Activated CD4-positive, alpha-beta T cell treated with anti-CD3 and anti-CD28 coated beads, Interleukin-2, amount 10 ng/mL, durations not matched to agents 7 days and 5 days (primary cell): ENCODE data around the gene DBN1. TPM values are rescaled to one million over a fixed set of nuclear protein-coding genes. Genes with fewer than 3 reads are reported as not detected.
A peak's percentile ranks its signal among the peaks of the same experiment; 100 is the strongest.

ENCODE experiments used
- CTCF ChIA-PET: fragments of 350-600 bp; sonication (Branson Sonifier 250); formaldehyde crosslinking; loops from one replicate; lab custom pipeline; 2021; ENCODE audit warnings: antibody characterized with exemption; lab: Charles Lee
- POLR2A ChIA-PET: fragments of 350-600 bp; sonication (Branson Sonifier 250); formaldehyde crosslinking; loops from one replicate; lab custom pipeline; 2021; ENCODE audit warnings: antibody characterized with exemption; lab: Charles Lee
- DNase-seq: peaks from one replicate; pipeline ENCODE4 v3.0.0-alpha.2; 2020
- H3K27ac Mint-ChIP-seq: one replicate; pipeline ENCODE4 v1.8.0; 2021; ENCODE audit warnings: mild to moderate bottlenecking, moderate library complexity, mixed read lengths
- H3K27me3 Mint-ChIP-seq: one replicate; pipeline ENCODE4 v1.8.0; 2021; ENCODE audit warnings: mixed read lengths
- H3K36me3 Mint-ChIP-seq: one replicate; pipeline ENCODE4 v1.8.0; 2021; ENCODE audit warnings: low read depth, mixed read lengths
- H3K4me1 Mint-ChIP-seq: one replicate; pipeline ENCODE4 v1.8.0; 2021; ENCODE audit warnings: mixed read lengths
- H3K4me3 Mint-ChIP-seq: one replicate; pipeline ENCODE4 v1.8.0; 2021; ENCODE audit warnings: mild to moderate bottlenecking, moderate library complexity, mixed read lengths
- H3K9me3 Mint-ChIP-seq: one replicate; pipeline ENCODE4 v1.8.0; 2021; ENCODE audit warnings: mixed read lengths
- total RNA-seq, 2 experiments: library from RNA; stranded (reverse); gene quantifications; one replicate each; pipeline ENCODE4 v1.2.3, GENCODE V29; 2021

The DBN1 gene
- total RNA-seq, 2 experiments from 2014 or later = 4.2 to 4.8 TPM

DNA sequence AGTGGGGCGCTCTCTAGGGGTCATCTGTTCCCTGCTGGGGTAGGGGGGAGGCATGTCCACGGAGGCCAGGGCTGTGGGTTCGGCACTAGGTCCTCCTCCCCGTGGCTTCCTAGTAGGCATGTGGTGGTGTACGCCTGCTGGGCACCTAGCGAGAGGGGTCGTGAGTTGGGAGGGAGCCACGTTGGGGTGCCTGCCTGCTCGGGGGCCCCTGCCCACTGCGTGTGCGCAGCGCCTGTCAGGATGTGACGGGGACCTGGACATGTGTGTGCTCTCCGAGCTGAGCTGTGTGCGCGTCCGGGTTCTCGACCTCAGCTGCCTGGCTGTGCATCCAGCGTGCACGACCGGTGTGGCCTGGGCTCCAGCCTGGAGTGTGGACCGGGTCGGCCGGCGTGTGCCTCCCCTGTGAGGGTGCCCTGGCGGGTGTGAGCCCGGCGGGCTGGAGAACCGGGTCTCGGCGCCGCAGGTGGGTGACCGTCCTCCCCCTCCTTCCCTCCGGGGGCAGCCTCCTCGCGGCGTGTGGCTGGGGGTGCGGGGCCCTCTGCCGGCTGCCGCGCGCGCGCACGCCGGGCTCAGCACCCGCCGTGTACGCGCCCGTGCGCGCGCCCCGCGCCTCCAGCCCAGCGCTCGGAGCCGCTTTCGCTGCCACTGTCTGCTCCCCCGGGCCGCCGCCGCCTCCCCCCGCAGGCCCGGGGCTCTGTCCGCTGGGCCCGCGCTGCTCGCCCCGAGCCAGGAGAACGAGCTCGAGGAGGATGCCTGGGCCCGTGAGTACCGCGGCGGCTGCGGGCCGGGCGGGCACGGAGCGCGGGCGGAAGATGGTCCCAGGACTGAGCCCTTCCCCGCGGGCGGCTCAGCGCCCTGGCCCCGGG is 27.0 kb downstream of the DBN1 start, which contains the start of gene PRR7:
Gene PRR7 (plus strand): TSS at position 615 of the 866 bp plus-strand sequence. CDS start 8,254 bp downstream, outside the sequence.
- CTCF ChIA-PET = interaction anchor here (1.1 to 46.8 kb wide), 9 partner anchors 4 to 137 kb away, joined by 4 to 1643 read pairs (median 8); partner anchors contain the start of genes F12, GRK6, PFN3 and PRR7
- Mint-ChIP-seq H3K27me3 (peaks cover 8% of the 10 kb centered on the region), H3K36me3 (peaks cover 7% of the 10 kb centered on the region), H3K4me1 (peaks cover 54% of the 10 kb centered on the region), H3K9me3 (no peaks in the 10 kb centered on the region), H3K4me3 (peak within 1 kb of the TSS; percentile 63), H3K27ac (peak within 1 kb of the TSS; percentile 84)
- DNase-seq = peak; percentile 68
- POLR2A ChIA-PET = interaction anchor here (0.6 to 1.6 kb wide), 5 partner anchors 13 to 56 kb away, joined by 3 to 8 read pairs (median 4); no protein-coding TSS in a partner anchor

DNA sequence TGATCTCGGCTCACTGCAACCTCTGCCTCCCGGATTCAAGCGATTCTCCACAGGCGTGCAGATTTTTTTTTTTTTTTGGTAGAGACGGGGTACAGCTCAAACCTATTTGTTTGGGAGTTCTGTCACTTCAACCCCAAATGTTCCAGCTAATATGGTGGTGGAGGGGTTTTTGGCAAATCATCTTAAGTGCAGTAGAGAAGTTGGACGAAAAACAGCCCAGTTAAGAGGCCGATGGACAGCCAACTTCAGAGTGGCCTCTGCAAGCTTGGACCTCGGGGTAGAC is 27.6 kb downstream of the DBN1 start:
- Mint-ChIP-seq H3K4me3 (peak overlapping the region; percentile 63), H3K27me3 (peaks cover 8% of the 10 kb centered on the region), H3K4me1 (peaks cover 56% of the 10 kb centered on the region), H3K36me3 (peaks cover 7% of the 10 kb centered on the region), H3K27ac (peak overlapping the region; percentile 84), H3K9me3 (no peaks in the 10 kb centered on the region)
- no peak for DNase-seq
- CTCF ChIA-PET = interaction anchor here (1.1 to 46.8 kb wide), 9 partner anchors 5 to 136 kb away, joined by 4 to 1643 read pairs (median 8); partner anchors contain the start of genes F12, GRK6, PFN3 and PRR7
- POLR2A ChIA-PET = interaction anchor here (0.6 to 1.6 kb wide), 5 partner anchors 13 to 244 kb away, joined by 3 to 4 read pairs (median 3); no protein-coding TSS in a partner anchor

GRCh38 chr5:177445052-177445916 is 28.1 kb downstream of the DBN1 start:
- Mint-ChIP-seq H3K36me3 (peaks cover 10% of the 10 kb centered on the region), H3K4me1 (peaks cover 58% of the 10 kb centered on the region), H3K27ac (peak overlapping the region; percentile 84), H3K4me3 (peak overlapping the region; percentile 63), H3K27me3 (peaks cover 8% of the 10 kb centered on the region), H3K9me3 (no peaks in the 10 kb centered on the region)
- ChIA-PET CTCF (interaction anchor here (0.6 to 46.8 kb wide), 11 partner anchors 4 to 144 kb away, joined by 3 to 1643 read pairs (median 5); partner anchors contain the start of genes F12, GRK6, PFN3 and PRR7), POLR2A (interaction anchor here (0.6 to 1.6 kb wide), 7 partner anchors 9 to 244 kb away, joined by 3 to 4 read pairs (median 3); no protein-coding TSS in a partner anchor)
- peak; percentile 53 for DNase-seq

GRCh38 chr5:177444106-177445051 is 29.1 kb downstream of the DBN1 start:
- peaks cover 19% of the 10 kb centered on the region for H3K36me3 Mint-ChIP-seq
- POLR2A ChIA-PET = interaction anchor here (1.2 to 1.6 kb wide), 3 partner anchors 10 to 40 kb away, joined by 3 to 4 read pairs (median 4); no protein-coding TSS in a partner anchor
- H3K4me3 Mint-ChIP-seq = peak overlapping the region; percentile 63
- CTCF ChIA-PET = interaction anchor here (1.0 to 46.8 kb wide), 9 partner anchors 3 to 135 kb away, joined by 3 to 1643 read pairs (median 8); partner anchors contain the start of genes F12, GRK6, PFN3 and PRR7
- no peaks in the 10 kb centered on the region for H3K9me3 Mint-ChIP-seq
- peaks cover 8% of the 10 kb centered on the region for H3K27me3 Mint-ChIP-seq
- peaks cover 66% of the 10 kb centered on the region for H3K4me1 Mint-ChIP-seq
- DNase-seq = no peak
- H3K27ac Mint-ChIP-seq = peak overlapping the region; percentile 84

DNA sequence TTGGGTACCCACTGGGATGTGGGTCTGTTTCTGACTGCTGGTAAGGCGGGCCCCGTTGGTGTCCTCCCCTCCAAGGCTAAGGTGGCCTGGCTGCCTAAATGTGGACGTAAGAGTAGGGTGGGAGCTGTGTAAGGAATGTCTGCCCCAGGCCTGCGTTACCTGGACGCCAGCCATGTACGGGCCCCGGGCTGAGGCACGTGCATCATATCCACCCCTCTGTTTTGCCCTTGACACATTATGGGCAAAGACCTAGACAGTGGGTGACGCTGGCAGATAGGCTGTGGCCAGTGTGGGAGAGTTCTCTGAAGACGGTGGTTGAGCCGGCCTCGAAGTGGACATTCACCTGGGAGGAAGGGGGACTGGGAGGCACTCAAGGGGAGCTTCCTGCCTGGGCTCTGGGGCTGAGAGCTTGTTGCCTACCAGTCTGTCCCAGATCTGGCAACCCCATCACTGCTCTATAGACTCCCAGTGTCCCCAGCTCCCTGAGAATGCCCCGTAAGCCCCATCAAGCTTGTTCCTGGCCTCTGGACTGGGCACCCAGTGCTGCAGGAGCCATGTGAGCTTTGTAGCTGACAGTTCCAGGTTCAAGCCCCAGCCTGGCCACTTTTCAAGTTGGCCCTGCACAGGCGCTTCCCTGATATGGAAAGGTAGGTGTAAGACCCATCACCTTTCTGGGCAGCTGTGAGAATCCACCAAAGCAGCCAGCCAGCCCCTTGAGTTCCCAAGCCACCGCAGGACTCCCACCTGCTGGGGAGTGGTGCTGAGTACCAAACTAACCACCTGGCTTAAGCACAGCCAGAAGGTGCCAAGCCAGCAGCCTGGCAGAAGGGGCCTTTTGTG is 30.1 kb downstream of the DBN1 start:
- POLR2A ChIA-PET = no interaction called here
- H3K36me3 Mint-ChIP-seq = peaks cover 23% of the 10 kb centered on the region
- peaks cover 67% of the 10 kb centered on the region for H3K4me1 Mint-ChIP-seq
- no peak overlapping the region for H3K27ac Mint-ChIP-seq
- no peak for DNase-seq
- CTCF ChIA-PET = interaction anchor here (0.6 to 46.8 kb wide), 7 partner anchors 7 to 1054 kb away, joined by 3 to 1643 read pairs (median 8); partner anchors contain the start of genes F12, GRK6, PFN3 and PRR7
- H3K27me3 Mint-ChIP-seq = peaks cover 4% of the 10 kb centered on the region
- no peaks in the 10 kb centered on the region for H3K9me3 Mint-ChIP-seq
- no peak overlapping the region for H3K4me3 Mint-ChIP-seq

- Mint-ChIP-seq H3K27ac (peak overlapping the region; percentile 64), H3K9me3 (no peaks in the 10 kb centered on the region), H3K4me3 (no peak overlapping the region), H3K4me1 (peaks cover 69% of the 10 kb centered on the region), H3K36me3 (peaks cover 33% of the 10 kb centered on the region), H3K27me3 (no peaks in the 10 kb centered on the region)
- no peak for DNase-seq
- POLR2A ChIA-PET = no interaction called here
- CTCF ChIA-PET = interaction anchor here (0.6 to 46.8 kb wide), 5 partner anchors 8 to 434 kb away, joined by 4 to 1643 read pairs (median 6); partner anchors contain the start of genes F12, GRK6, PFN3 and PRR7
These were observed 31.2 kb downstream of the DBN1 start for GRCh38 chr5:177442066-177442826.

- CTCF ChIA-PET = interaction anchor here (0.6 to 46.8 kb wide), 8 partner anchors 9 to 433 kb away, joined by 3 to 1643 read pairs (median 4); partner anchors contain the start of genes F12, GRK6, PFN3 and PRR7
- H3K4me3 Mint-ChIP-seq = no peak overlapping the region
- POLR2A ChIA-PET = interaction anchor here (1.2 kb wide), 1 partner anchor 10 kb away, joined by 4 read pairs; no protein-coding TSS in a partner anchor
- no peak for DNase-seq
- H3K36me3 Mint-ChIP-seq = peaks cover 43% of the 10 kb centered on the region
- no peaks in the 10 kb centered on the region for H3K27me3 Mint-ChIP-seq
- H3K4me1 Mint-ChIP-seq = peaks cover 75% of the 10 kb centered on the region
- no peak overlapping the region for H3K27ac Mint-ChIP-seq
- no peaks in the 10 kb centered on the region for H3K9me3 Mint-ChIP-seq
These were observed 32.2 kb downstream of the DBN1 start for GRCh38 chr5:177440990-177441780.

DNA sequence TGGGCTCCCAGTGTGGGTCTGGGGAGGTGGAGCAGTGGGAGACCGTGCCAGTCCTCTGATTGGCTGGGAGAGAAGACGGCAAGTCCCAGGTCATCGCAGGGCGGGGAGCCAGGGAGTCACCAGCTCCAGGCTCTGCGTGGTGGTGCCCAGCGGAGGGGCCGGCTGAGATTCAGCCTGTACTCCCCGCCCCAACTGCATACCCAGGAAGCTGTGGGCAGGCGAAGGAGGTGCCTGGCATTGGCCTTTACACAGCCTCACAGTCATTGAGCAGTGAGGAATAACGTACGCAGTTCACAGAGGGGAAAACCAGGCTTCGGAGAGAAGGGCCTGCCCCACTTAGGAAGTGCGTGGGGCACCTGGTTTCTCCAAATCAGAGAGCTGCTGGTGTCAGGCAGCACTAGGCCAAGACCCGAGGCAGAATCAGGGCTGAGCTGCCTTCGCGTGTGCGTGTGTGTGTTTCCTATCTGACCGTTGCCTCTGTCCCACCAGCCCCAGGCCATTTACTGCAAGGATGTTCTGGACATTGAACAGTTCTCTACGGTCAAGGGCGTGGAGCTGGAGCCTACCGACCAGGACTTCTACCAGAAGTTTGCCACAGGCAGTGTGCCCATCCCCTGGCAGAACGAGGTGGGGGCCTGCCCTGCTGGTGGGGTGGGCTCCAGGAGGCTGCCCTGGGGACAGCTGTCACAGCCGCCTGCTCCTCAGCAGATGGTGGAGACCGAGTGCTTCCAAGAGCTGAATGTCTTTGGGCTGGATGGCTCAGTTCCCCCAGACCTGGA is 33.0 kb downstream of the DBN1 start:
- POLR2A ChIA-PET = interaction anchor here (1.2 kb wide), 1 partner anchor 9 kb away, joined by 4 read pairs; no protein-coding TSS in a partner anchor
- Mint-ChIP-seq H3K27ac (peak overlapping the region; percentile 44), H3K4me1 (peaks cover 73% of the 10 kb centered on the region), H3K4me3 (no peak overlapping the region), H3K36me3 (peaks cover 48% of the 10 kb centered on the region), H3K27me3 (no peaks in the 10 kb centered on the region), H3K9me3 (no peaks in the 10 kb centered on the region)
- DNase-seq = no peak
- CTCF ChIA-PET = interaction anchor here (0.9 to 46.8 kb wide), 6 partner anchors 10 to 327 kb away, joined by 3 to 1643 read pairs (median 4); partner anchors contain the start of genes F12, GRK6, PFN3 and PRR7
